Measurements from ENCODE around the gene USP25.

DNA sequence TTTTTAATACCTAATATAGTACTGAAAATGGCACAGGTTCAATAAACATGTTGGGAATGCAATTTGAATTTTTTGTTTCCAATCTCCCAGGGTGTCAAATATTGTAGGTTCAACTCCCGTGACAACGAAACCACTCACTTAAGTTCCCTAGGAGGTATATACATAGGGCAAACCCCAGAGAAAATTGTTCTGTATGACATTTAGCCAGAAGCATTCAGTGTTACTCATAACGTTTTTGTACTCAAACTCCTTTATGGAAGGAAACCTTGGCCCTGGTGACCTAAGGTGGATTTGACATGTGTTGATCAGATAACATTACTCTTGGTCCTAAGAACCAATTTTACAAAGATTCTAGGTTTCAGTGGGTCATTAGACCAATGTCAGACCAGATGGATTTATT is 110.6 kb downstream of the USP25 start:
- TF ChIP-seq, protein P1, sequence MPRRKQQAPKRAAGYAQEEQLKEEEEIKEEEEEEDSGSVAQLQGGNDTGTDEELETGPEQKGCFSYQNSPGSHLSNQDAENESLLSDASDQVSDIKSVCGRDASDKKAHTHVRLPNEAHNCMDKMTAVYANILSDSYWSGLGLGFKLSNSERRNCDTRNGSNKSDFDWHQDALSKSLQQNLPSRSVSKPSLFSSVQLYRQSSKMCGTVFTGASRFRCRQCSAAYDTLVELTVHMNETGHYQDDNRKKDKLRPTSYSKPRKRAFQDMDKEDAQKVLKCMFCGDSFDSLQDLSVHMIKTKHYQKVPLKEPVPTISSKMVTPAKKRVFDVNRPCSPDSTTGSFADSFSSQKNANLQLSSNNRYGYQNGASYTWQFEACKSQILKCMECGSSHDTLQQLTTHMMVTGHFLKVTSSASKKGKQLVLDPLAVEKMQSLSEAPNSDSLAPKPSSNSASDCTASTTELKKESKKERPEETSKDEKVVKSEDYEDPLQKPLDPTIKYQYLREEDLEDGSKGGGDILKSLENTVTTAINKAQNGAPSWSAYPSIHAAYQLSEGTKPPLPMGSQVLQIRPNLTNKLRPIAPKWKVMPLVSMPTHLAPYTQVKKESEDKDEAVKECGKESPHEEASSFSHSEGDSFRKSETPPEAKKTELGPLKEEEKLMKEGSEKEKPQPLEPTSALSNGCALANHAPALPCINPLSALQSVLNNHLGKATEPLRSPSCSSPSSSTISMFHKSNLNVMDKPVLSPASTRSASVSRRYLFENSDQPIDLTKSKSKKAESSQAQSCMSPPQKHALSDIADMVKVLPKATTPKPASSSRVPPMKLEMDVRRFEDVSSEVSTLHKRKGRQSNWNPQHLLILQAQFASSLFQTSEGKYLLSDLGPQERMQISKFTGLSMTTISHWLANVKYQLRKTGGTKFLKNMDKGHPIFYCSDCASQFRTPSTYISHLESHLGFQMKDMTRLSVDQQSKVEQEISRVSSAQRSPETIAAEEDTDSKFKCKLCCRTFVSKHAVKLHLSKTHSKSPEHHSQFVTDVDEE (CRISPR knock-in tag; IDR thresholded peaks at IDR 0.05): no peak
- TF ChIP-seq GLIS3 (CRISPR knock-in tag; IDR thresholded peaks at IDR 0.05): no peak
- TF ChIP-seq, protein P2, sequence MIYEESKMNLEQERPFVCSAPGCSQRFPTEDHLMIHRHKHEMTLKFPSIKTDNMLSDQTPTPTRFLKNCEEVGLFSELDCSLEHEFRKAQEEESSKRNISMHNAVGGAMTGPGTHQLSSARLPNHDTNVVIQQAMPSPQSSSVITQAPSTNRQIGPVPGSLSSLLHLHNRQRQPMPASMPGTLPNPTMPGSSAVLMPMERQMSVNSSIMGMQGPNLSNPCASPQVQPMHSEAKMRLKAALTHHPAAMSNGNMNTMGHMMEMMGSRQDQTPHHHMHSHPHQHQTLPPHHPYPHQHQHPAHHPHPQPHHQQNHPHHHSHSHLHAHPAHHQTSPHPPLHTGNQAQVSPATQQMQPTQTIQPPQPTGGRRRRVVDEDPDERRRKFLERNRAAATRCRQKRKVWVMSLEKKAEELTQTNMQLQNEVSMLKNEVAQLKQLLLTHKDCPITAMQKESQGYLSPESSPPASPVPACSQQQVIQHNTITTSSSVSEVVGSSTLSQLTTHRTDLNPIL (CRISPR knock-in tag; IDR thresholded peaks at IDR 0.05; ENCODE audit: low read depth): no peak
- TF ChIP-seq TCF4 (CRISPR knock-in tag; IDR thresholded peaks at IDR 0.05; ENCODE audit: borderline replicate concordance): no peak
- TF ChIP-seq, protein P3, sequence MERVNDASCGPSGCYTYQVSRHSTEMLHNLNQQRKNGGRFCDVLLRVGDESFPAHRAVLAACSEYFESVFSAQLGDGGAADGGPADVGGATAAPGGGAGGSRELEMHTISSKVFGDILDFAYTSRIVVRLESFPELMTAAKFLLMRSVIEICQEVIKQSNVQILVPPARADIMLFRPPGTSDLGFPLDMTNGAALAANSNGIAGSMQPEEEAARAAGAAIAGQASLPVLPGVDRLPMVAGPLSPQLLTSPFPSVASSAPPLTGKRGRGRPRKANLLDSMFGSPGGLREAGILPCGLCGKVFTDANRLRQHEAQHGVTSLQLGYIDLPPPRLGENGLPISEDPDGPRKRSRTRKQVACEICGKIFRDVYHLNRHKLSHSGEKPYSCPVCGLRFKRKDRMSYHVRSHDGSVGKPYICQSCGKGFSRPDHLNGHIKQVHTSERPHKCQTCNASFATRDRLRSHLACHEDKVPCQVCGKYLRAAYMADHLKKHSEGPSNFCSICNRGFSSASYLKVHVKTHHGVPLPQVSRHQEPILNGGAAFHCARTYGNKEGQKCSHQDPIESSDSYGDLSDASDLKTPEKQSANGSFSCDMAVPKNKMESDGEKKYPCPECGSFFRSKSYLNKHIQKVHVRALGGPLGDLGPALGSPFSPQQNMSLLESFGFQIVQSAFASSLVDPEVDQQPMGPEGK (CRISPR knock-in tag; IDR thresholded peaks at IDR 0.05; ENCODE audit: borderline replicate concordance): no peak
- no peak for TF ChIP-seq ZFP30 (CRISPR knock-in tag; IDR thresholded peaks at IDR 0.05)
- TF ChIP-seq ZFP3 (CRISPR knock-in tag; IDR thresholded peaks at IDR 0.05): no peak
- no peak for TF ChIP-seq BACH2 (CRISPR knock-in tag; IDR thresholded peaks at IDR 0.05; ENCODE audit: borderline replicate concordance)
- no peak for TF ChIP-seq ARNTL (CRISPR knock-in tag; IDR thresholded peaks at IDR 0.05; ENCODE audit: borderline replicate concordance, low read depth)
- no peak for TF ChIP-seq ESRRG (CRISPR knock-in tag; IDR thresholded peaks at IDR 0.05)
- TF ChIP-seq ZNF565 (CRISPR knock-in tag; conservative IDR thresholded peaks at IDR 0.05; ENCODE audit: low read depth): no peak
- TF ChIP-seq, protein P4, sequence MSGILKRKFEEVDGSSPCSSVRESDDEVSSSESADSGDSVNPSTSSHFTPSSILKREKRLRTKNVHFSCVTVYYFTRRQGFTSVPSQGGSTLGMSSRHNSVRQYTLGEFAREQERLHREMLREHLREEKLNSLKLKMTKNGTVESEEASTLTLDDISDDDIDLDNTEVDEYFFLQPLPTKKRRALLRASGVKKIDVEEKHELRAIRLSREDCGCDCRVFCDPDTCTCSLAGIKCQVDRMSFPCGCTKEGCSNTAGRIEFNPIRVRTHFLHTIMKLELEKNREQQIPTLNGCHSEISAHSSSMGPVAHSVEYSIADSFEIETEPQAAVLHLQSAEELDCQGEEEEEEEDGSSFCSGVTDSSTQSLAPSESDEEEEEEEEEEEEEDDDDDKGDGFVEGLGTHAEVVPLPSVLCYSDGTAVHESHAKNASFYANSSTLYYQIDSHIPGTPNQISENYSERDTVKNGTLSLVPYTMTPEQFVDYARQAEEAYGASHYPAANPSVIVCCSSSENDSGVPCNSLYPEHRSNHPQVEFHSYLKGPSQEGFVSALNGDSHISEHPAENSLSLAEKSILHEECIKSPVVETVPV (CRISPR knock-in tag; IDR thresholded peaks at IDR 0.05): no peak
- no peak for TF ChIP-seq TOX (CRISPR knock-in tag; IDR thresholded peaks at IDR 0.05; ENCODE audit: borderline replicate concordance)
- no peak for TF ChIP-seq ZNF70 (CRISPR knock-in tag; IDR thresholded peaks at IDR 0.05)
